Muscle of back (tissue), 11 donors: Measurements from ENCODE around the gene MAN2B2. TPM values are rescaled to one million over a fixed set of nuclear protein-coding genes. Genes with fewer than 3 reads are reported as not detected.

Source experiments
- DNase-seq, 3 donors: peaks; one replicate each; pipeline versions ENCODE4 v3.0.0 to v3.0.0-alpha.2; 2013
- polyA plus RNA-seq, 10 donors: library from polyadenylated mRNA; unstranded; fragments of 120-200 nt; gene quantifications; one replicate each; pipeline ENCODE4 v1.2.1, GENCODE V29; 2013; ENCODE audit not compliant: insufficient read length in 10 of 10

Gene MAN2B2
- polyA plus RNA-seq, 10 donors, result 6.0 to 10.7 (median 8.1) TPM

DNA sequence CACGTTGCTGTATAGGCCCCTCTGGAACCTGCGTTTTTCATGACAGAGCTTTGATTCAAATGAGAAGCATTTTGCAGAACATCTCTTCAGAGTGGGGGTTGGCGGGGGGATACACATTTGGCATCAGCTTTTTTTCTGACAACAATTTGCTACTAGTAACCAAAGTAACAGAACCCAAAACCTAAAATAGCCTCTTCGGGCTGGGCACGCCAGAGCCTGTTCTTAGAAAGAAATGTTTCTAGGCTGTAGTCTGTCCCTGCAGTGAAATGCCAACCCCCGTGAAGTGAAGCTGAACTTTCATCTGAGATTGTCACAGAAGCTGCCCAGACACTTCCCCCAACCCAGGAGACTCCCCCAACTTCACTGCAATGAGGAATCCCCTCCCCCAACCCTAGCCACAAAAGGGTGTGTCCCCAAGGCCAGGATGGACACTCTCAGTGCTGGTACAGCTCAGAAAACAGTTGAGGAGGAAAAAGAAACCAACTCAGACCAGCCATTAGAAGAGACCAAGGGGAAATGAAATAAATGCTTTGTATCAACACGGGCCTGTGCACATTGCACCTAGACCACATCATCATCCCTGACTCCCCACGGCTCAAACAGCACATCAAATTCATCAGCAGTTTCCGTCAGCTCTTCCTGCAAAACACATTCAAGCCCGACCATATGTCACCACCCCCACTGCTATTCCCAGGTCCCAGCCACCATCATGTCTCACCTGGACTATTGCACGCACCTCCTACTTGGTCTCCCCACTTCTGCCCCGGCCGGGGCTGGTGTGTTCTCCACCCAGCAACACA is 8.4 kb upstream of the MAN2B2 start:
- no peak for DNase-seq

DNA sequence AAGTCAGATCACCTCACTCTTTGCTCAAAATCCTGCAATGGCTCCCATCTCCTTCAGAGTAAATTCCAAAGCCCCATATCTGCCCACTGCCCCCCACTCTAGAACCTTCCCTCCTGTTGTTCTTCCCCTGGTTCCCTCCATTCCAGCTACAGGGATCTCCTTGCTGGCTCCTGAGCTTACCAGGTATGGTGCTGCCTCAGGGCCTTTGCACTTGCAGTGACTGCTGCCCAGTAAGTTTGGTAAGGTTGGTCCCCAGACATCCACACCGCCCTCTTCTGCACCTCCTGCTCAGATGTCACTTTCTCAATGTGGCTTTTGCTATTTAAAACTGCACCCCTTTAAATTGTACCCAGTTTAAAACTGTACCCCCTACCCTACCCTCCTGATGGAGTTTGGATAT is 7.8 kb upstream of the MAN2B2 start:
- no peak for DNase-seq

DNA sequence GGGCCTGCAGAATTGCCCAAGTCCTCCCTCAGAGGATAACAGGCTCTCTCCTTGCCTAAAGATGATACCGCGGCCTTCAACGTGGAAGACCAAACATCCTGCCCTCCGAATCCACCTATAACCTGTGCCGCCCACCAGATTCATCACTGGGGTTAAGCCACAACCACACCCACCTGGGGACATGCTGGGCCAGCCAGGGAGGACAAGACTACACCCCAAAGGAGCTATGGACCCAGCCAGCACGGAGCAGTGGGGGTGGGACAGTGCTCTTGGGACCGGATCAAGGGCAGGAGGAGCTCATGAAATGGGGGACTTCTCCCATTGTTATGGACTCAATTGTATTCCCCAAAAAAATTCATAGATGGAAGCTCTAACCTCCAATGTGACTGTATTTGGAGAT is 6.8 kb upstream of the MAN2B2 start:
- no peak for DNase-seq

DNA sequence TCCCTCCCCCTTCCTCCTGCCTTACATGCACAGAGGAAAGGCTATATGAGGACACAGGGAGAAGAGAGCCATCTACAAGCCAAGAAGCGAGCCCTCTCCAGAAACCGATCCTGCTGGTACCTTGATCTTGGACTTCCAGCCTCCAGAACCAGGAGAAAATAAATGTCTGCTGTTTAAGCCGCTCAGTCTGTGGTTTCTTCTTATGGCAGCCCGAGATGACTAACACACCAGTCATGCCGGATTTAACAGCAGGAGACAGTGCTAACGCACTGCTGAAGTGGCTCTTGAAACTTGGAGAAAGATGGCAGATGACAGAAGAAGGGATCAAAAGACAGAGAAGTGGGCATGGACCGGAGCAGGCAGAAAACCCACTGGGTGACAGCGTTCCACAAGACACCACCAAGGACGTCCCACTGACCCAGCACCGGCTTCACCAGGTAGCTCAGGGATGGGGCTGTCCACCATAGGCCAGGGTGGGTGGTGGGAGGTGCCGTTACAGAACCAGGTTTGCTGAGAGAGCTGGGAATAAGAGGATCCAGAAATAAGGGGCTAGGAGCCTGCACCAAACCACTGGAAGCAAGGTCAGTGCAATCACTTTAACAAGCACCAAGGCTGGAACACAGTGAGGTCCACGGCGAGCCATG is 6.2 kb upstream of the MAN2B2 start:
- peak in 1 of 3 donors; percentile 38 for DNase-seq

DNA sequence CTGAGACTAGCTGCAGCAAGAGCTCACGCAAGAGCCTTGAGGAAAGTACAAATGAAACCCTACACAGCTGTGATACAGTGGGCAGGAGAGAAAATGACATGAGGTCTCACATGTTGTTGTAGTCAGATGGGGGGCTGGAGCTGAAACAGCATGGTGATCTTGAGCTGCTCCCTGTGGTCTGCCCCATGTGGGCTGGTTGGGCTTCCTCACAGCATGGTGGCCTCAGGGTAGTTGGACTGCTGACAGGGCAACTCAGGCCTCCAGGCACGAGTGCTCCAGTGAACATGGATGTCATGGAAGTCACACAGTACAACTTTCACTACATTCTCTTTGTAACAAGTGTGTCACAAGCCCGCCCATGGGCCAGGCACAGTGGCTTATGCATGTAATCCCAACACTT is 3.4 kb upstream of the MAN2B2 start:
- DNase-seq, result no peak

DNA sequence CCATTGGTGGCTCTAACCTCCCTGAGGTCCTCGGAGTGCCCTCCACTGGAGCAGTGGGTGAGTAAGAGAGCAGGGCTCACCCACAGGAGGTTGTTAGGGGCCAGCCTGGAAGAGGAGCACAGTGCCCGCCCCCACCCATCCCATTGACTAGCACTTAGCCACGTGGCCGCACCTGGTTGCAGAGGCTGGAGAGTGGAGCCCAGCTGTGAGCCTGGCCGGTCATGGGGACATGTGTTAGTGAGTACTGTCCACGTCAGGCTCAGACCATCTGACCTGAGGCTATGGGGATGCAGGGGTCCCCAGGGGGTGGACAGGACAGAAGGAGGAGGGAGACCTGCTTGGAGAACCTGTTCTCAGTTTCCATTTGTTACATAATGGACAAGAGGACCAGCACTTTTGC is 1.4 kb upstream of the MAN2B2 start:
- DNase-seq, result no peak

DNA sequence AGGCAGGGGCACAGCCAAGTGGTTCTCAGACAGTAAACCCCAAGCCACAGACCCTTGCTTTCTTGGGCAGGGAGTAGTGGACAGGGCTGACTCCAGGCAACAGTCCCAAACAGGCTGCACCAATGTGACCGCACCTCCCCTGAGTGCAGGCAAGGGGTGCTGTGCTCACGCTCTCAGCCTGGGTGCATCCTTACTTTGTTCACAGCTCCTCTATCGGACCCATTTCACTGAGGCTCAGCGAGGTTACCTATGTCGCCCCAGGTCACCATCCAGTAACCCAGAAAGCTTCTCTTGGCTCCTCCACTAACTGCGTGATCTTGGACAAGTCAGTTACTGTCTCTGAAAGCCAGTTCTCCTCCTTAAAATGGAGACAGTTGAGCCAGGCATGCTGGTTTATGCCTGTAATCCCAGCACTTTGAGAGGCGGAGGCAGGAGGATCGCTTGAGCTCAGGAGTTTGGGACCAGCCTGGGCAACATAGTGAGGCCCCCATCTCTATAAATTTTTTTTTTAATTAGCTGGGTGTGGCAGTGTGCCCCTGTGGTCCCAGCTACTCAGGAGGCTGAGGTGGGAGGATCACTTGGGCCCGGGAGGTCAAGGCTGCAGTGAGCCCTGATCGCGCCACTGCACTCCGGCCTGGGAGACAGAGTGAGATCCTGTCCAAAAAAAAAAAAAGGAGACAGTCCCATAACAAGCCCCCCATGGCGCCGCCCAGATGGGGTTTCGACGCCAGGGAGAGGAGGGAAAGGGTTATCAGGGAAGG is 823 bp upstream of the MAN2B2 start:
- DNase-seq, result no peak

DNA sequence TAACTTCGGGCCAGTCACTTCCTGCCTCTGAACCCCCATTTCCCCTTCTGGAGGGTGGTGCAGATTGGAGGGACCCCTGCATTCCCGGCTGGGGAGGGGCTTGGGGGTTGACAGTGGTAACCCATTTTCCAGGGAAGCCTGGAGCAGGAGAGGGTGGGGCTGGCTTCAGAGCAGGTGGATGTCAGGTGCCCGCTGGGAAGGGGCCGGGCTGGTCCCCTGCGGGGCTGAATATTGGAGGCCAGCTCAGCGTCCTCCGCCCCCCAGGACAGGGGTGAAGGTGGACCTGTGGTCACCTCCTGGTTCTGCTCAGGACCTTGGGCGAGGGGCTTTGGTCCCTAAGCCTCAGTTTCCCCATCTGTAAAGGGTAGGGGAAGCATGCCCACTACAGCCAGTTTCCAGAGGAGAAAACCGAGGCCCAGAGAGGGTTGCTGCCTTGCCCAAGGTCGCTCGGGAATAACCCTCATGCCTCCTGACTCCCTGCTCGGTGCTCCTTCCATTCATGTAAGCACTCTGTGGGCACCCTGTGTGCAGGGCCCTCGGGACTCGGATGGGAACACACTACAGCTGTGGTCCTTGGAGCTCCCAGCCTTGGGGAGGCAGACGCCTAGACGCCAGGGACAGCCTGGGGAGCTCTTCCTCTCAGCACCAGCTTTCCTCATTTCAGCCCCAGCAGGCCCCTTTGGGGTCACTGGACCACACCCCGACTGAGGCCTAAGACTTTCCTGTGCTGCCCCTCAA is 683 bp downstream of the MAN2B2 start:
- no peak for DNase-seq

DNA sequence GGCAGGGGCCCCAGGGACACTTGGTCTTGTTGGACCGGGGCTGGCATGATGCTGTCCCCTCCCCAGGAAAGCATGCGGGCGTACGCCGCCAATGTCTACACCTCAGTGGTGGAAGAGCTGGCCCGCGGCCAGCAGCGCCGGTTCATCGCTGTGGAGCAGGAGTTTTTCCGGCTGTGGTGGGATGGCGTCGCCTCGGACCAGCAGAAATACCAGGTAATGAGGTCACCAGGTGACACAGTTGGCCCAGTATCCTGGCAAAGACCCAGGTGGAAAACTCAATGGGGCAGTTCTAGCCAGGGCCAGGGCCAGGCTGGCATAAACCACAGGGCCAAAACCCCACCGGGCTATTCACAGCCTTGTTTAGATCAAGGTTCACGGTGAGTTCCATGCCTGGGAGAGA is 1.5 kb downstream of the MAN2B2 start:
- DNase-seq, result no peak

DNA sequence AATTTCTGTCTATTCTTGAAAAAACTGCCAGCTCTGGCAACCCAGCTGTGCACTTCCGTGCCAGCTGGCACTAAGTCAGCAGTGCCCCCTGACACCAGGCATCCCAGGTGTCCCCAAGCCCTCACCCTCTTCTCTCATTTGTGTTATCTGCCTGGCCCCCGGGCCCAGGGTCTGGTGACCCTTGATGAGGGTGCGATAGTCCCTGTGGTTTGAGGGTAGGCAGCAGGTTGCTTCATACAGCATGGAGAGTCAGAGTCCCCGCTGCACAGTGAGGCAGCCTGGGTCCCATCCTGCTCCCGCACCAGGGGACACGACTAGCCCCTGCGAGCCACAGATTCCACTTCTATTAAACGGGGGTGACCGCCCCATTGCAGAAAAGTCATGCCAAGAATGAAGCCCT is 1.9 kb downstream of the MAN2B2 start:
- no peak for DNase-seq

DNA sequence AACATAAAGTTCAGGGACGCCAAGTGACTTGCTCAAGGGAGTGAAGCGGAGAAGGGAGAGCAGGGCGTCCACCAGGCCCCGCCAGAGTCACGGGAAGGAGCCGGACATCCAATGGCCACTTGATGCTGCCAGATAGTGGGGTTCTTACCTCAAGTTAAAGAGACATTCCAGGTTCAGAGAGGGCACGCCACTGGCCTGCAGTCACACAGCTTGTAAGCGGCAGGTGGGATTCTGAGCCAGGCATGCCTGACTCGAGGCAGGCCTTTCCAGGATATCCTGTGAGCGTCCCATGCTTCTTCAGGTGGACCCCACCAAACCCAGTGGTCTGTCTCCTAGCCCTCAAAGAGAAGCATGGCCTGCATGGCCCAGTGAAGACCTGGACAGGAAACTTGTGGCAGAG is 2.4 kb downstream of the MAN2B2 start:
- no peak for DNase-seq

DNA sequence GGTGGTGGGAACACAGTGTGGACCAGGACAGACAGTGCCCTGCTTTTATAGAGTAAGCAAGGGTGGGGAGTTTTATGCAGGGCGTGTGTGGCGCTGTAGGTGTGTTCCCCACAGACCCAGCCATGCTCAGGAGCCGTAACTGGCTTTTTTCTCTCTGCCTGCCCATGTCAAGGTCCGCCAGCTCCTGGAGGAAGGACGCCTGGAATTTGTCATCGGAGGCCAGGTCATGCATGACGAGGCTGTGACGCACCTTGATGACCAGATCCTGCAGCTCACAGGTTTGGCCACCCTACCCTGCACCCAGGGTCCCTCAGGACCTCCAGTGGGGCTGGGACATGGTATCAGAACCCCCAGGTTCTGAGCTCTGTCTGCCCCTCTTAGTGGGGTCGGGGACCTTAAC is 3.2 kb downstream of the MAN2B2 start:
- no peak for DNase-seq

DNA sequence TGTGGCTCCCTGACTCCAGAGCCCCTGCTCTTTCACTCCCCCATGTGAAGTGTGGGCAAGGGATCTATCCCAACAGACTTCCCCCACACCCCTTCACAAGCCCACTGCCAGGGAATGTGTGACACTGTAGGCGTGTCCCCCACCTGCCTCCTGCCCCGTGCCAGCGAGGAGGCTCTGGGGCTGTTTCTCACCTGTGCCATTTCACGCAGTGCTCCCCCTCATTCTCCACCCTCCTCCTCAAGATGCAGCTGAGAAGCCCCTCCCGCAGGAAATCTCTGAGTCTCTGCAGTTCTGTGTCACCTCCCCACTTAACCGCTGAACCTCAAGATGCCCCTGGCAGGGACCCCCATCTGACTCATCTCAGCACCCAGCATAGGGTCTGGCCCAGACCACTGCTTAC is 5.4 kb downstream of the MAN2B2 start:
- no peak for DNase-seq

DNA sequence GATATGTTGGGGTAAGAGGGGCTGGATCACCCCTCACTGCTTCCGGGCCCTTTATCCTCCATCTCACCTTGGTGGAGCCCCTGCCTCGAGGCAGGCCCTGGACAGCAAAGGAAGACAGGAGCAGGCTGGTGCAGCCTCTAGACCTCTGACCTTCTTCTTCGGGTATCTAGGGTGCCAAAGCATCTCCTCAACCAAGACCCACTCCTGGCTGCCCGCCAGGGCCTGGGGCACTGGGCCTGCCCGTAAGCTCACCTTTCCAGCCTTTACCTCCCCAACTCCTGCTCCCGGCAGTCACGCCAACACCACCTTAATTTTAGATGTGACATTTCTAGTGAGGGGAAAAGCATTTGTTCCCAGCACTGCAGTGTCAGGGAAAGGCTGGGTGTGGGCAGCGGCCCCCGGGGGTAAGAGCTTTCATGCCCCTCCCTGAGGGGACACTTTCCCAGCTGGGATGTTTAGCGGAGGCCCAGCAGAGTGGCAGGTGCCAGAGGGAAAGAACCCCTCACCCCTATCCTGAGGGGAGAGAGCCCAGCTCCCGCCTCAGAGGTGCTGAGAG is 6.7 kb downstream of the MAN2B2 start:
- DNase-seq, result no peak

DNA sequence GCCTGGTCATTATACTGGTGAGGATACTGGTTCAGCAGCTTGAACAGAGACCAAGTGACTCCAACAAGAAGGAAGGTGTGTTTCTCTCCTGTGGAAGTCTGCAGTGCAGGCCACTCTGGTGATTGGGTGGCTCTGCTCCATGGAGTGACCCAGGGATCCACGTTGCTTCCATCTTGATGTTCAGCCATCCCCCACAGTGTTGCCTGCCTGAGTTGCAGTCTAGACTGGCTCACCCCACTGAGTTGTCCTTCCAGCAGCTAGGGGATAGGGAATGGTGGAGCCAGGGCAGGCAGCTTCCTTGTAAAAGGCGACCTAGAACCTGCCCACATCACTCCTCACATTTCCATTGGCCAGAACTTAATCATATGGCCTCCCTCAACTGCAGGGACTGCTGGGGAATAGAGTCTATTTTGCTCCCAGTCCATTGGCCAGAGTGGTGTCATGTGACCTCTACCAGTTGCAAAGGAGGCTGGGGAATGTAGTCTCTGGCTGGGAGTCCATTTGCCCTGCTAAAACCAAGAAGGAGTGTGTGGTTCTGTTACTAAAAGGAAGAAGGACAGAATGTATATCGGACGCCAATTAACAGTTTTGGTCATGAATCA is 8.0 kb downstream of the MAN2B2 start:
- DNase-seq, result no peak

DNA sequence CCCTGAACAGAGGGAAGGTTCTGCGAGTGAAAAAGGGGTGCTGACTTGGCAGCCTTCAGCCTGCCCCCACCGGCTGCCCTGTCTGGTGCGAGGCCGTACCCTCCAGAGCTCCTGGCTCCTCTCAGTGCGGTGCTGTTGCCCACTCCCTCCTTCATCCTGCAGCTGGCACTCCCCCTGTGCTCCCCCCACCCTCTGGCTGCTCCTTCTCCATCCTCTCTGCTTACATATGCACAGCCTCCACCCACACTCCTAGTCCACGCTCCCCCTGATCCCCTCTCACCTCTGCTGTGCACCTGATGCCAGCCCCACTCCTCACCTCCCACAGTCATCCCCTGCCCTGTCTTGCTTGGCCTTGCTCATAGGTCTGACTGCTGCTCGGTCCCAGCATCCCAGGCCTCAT is 9.9 kb downstream of the MAN2B2 start:
- DNase-seq, result no peak

DNA sequence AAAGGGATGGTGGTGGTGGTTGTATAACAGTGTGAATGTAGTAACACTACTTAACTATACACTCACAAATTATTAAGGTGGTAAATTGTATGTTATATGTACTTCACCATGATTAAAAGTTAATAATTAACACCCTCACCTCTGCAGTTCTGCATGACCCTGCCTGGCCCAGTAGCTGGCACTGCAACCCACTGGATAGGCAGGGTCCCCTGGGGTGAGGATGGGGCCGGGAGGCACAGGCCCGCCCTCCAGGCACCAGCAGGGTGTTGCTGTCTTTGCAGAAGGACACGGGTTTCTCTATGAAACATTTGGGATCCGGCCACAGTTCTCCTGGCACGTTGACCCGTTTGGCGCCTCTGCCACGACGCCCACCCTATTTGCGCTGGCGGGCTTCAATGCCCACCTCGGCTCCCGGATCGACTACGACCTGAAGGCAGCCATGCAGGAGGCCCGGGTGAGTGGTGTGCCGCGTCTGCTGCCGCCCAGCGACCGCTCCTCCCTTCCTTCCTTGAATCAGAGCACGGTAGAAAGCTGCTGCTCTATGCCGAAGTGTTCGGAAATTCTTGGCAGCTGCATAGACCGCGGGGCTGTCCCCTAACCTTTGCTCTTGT is 11.8 kb downstream of the MAN2B2 start:
- no peak for DNase-seq

DNA sequence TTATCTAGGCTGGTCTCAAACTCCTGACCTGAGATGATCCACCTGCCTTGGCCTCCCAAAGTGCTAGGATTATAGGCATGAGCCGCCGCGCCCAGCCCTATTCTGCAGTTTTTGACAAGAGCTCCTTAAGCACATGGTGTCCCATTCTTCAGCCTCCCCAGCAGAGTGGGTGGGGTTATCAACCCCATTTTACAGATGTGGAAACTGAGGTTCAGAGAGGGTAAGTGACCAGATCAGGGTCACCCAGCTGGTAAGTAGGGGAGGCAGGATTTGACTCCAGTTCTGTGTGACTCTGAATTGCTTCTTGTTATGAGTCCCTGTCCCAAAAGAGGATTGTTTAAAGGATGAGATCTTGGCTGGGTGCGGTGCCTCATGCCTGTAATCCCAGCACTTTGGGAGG is 14.5 kb downstream of the MAN2B2 start:
- no peak for DNase-seq

DNA sequence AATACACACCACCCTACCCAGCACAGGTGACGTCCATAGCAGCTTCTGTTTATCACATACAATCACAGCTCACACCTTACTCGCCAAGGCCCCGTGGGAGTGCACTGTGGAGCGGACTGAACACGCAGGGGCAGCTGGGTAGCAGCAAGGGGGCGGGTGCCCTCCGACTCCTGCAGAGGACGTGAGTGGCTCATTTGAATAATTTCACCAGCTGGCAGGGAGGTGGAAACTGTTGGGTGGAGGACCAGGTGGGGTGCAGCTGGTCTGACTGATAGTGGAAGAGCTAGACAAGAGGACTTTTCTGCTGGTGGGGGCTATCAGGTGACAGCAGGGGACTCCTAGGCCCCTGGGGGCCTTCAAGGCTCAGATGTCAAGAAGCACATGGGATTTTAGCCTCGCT is 16.3 kb downstream of the MAN2B2 start:
- DNase-seq, result no peak

DNA sequence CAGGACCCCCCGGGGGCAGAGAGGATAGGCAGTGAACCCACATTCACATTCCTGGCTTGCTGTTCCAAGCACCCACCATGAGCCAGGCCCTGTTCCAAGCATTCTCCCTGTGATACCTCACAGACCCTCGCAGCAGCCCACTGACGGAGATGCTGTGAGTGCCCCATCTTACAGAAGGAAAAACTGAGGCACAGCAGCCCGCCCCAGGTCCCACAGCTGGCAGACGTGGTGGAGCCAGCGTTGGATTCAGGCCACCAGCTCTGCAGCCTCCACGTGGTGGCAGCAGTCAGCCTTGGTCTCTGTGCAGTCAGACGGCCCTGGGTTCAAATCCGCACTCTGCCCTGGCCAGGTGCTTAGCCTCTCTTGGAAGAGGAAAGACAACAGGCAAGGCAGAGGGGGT is 16.8 kb downstream of the MAN2B2 start:
- DNase-seq, result no peak
